CD4-positive, alpha-beta T cell treated with Interleukin-15 for 1 hour (primary cell): Measurements from ENCODE around the gene ATP13A3.
A peak's percentile ranks its signal among the peaks of the same experiment; 100 is the strongest.
"Not testable (repeated sequence)": the region's sequence is repeated elsewhere in the genome, so short reads cannot be mapped to it uniquely, and the experiment has no call there.

Experiments
- DNase-seq: peaks from one replicate; pipeline ENCODE4 v3.0.0-alpha.2; 2020

ATP13A3 gene

DNA sequence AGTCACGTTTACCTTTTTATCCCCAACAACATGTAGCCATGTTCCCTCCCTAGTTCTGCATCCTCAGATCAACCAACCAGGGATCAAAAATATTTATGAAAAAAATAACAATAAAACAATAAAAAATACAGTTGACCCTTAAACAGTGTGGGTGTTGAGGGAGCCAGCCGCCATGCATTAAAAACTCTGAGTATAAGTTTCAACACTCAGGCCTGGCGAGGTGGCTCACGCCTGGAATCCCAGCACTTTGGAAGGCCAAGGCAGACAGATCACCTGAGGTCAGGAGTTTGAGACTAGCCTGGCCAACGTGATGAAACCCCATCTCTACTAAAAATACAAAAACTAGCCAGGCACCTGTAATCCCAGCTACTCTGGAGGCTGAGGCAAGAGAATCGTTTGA is 12.7 kb upstream of the ATP13A3 start:
- DNase-seq: not testable (repeated sequence)

DNA sequence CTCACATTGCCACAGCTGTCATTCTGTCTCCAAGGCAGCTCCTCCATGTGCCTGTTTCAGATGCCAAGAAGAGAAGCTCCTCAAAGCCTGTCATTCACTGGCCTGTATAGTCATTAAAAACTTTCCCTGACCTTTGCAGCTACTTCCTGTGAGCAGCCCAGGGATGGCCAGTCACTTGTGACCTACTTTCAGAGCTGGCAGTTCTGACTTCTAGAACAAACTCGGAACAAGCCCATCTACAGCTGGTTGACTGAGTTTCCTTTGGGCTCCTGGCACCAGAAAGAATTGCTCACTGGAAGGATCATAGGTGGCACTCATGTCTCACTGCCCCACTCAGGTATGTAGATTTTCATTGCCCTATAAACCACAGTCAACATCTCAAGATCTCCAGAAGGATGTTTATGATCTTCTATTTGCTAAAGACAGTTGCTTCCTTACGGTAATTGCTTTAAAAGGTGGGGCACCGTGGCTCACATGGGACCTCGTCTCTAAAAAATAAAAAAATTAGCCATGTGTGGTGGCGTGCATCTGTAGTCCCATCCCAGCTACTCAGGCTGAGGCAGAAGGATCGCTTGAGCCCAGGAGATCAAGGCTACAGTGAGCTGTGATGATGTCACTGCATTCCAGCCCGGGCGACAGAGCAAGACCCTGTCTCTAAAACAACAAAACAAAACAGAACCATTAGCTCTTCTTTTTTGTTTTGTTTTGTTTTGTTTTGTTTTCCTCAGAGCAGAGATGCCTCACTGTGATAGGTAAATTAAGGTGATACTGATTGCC is 11.2 kb upstream of the ATP13A3 start:
- DNase-seq: no peak

DNA sequence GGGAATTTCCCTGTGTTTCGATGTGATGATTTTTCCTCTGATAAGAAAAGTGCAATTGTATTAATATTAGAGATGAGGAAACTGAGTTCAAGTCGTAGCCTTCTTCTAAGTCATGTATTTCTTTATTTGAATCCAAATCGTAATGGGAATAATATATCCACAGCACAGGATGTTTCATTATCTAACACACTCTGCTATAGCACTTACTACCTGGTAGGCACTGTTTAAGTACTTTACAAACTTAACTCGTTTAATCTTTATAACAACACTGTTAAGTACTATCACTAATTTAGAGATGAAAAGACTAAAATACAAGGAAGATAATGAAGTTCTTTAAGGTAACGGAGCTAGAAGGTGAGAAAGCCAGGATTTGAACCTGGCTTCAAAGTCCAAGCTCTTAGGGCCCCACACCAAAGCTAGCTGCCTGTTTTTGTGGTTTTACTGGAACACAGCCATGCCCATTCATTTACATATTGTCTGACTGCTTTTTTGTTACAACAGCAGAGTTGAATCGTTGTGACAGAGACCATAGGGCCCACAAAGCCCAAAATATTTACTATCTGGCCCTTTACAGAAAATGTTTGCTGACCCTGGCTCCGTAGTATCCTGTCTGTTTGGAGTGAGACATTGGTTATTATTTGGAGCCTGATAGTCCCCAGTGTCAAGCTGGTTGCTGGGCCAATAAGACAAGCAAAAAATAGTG is 9.6 kb upstream of the ATP13A3 start:
- DNase-seq: no peak

DNA sequence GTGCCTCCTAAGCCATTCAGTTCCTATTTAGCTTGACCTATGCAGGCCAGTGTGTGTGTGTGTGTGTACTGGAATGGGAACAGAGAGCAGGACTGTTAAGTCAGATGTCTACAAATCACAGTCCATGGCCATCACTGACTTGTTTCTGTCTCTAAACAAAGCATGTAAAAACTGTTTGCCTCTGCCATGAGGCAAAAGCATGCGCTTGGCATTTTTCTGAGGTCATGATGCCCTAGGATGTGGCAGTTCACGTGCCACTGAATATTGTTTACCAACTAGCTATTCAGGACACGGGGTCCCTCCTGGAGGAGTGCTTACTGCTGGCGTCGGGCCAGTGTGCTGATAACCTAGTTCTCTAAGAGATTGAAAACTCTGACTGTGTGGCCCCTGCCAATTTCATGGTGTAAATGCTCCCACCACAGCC is 8.2 kb upstream of the ATP13A3 start:
- DNase-seq: no peak

DNA sequence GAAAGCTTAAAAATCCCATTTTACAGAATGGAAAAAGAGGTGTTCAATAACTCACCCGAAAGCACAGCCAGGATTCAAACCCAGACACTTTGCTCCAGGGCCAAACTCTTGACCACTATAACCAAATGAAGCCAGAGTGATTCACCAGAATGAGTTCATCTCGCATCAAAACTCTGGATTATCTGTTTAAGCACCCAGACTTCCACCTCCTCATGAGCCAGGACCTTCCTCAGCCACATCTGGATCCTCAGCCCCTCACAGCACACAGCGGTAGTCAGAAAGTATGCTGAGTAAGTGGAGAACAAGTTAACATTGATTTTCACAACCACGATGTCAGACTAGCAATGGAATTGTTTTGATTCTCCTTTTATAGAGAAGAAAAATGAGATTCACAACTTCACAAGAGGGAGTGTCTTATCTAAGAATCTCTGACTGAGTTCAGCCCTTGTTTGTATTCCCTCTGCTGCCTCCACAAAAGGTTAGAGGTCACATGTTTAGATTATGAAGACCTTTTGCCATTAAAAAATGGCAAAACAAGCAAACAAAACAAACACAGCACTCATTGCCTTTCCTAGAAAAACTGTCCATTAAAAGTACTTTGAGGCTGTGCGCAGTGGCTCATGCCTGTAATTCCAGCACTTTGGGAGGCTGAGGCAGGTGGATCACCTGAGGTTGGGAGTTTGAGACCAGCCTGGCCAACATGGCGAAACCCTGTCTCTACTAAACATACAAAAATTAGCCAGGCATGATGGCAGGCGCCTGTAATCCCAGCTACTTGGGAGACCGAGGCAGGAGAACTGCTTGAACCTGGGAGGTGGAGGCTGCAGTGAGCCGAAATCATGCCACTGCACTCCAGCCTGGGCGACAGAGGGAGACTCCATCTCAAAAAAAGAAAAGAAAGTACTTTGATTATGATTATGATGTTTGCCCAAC is 7.5 kb upstream of the ATP13A3 start:
- not testable (repeated sequence) for DNase-seq

DNA sequence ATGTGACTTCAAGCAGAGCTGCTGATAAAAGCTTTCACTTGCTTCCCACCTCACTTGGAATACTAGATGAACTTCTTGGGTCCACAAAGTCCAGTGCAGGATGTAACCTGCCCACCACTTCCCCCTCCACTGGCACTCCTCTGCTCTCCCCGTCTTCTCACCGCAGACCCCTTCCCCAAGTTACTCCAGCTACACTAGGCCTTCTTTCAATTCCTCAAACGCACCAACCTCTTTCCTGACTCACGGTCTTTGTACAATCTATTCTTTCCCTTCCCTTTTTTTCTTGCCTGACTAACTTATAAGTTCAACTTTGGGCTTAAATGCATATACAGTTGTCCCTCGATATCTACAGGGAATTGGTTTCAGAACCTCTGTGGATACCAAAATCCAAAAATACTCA is 5.2 kb upstream of the ATP13A3 start:
- DNase-seq: peak; percentile 31

DNA sequence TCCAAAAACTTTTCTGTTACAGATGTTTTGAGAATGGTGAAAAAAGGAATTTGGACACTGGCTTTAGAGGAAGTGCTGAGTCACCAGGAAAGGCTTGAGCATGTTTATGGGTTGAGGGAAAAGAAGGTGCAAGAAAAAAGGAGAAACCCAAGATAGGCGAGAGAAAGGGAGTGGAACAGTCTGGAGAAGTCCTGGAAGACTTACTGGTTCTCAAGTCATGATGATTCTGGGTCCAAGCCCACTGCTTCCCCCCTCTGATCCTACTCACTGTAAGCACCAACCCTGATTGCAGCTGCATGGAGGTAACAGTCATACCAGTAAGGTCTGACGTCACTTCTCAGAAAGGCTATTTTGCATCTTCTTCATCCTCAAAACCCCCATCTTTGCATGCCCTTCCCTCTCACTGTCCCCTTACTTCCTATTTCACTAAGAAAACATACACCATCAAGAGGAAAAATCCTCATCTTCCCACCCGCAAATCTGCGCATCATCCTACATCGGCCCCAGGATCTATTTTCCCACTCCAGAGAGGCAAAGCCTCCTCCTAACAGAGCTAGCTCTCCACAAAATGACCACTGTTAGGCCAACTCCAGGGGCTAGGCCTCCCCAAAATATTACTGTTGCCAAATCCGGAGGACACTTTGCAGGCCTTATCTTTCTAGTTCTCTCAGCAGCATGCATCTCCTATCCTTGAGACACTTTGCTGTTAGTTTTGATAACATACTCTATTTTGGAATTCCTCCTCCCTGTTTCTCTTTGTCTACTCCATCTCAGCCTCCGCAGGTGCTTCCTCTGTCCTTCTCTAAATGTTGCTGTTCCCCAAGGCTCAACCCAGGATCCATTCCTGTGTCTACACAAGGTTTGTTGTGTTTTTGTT is 3.2 kb upstream of the ATP13A3 start:
- DNase-seq: peak; percentile 49

DNA sequence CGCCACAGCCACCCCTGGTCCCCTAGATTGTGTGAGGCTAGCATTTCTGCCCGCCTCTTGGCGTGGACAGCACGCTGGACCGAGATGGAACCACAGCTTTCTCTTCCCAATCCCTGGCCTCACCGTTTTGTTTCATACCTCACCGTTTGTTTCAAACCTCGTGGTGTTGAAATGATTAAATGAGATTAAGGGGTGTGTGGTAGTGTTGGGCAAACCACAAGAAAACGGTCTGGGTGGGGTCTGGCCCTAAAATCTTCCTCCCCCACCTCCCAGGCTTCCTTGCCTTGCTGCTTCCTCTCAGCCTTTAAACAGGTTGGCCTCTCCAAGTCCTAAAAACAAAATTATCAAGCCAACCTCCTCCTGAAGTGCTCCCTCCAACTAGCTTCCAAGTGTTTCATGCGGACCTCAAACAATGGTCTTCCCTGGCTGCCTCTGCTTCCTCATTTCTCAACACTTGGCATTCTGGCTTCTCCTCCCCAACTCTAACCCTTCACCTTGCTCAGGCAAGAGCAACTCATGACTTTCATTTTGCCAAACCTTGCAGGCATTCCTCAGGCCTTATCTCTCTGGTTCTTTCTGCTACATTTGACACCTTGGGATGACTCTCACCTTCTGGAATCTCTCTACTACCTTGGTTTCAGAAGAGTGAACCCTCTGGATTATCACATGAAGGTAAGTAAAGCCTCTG is 1.4 kb upstream of the ATP13A3 start:
- no peak for DNase-seq

DNA sequence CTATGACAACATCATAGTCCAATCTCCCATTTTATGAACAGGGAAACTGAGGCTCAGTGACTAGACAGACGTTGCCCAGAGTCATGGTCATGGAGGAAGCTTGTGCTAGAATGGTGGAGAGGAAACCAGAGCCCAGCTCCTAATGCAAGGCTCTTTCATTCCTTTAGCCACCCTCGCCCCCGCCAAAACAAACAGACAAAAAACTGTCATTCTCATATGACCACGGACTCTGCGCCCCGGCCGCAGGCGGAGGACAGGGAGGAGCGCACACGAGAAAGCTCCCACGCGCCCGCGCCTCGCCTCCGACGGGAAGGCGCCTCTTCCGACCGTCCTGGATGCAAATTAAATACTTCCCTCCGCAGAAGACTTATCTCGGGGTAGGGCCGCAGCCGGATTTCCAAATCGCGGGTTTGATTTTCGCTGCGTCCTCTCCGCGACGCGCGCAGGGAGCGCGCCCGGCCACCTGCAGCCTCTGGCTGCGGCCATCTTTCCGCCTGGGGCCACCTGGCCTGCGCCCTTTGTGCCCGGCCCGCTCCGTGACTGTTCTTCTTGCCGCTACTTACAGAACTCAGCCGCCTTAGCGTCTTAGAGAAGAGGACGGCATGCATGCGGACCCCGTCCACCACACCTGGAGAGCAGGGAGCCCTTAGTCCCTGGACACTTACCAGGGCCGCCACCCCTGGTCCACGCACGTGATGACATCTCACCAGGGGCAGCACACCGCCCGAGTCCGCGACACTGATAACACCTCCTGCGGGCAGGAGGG is 670 bp upstream of the ATP13A3 start:
- DNase-seq: peak; percentile 37

DNA sequence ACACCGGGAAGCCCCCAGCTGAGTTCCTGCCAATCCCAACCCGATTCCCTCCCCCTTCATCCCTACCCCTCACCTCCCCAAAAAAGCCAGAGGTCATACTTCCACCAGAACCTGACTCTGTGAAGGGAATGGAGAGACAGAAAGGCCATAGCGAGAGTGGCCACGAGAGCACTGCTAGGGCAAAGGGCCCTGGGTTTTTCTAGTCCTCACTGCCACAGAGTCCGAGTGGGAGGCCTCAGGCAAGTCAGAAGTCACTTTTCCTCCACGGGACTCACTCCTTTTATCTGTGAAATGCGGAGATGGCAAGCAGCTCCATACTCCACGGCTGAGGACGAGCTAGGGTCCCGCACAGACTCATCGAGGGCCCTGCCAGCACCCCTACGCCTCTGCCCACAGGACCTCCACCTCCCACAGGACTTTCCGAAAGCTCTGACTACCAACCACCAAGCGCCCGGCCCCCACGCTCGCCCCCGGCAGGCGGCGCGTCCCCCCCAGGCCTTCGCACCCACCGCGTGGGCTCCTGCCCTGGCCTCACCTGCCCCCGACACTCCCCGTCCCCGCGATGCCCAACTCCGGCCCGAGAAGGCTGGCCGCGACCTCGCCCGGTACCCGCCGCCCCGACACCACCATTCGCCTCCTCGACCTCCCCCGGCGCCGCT is 792 bp downstream of the ATP13A3 start:
- DNase-seq: peak; percentile 65

DNA sequence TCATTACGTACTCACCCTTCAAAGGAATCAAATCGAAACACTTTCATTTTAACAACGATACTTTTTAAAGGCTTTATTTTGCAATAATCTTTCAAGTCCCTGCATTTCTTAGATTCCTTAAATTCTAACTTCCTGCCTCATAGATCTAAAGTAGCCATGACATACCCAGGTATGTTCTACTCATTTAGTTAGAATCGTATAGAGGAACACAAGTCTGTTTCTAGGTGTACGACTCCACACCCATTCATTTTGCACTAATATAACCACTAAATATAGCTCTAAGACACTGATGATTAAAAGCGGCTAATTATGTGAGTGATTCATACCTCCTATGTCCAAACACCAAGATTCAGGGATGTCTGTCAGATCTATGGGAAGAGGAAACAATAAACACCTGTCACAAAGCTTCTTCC is 1.3 kb downstream of the ATP13A3 start:
- no peak for DNase-seq

DNA sequence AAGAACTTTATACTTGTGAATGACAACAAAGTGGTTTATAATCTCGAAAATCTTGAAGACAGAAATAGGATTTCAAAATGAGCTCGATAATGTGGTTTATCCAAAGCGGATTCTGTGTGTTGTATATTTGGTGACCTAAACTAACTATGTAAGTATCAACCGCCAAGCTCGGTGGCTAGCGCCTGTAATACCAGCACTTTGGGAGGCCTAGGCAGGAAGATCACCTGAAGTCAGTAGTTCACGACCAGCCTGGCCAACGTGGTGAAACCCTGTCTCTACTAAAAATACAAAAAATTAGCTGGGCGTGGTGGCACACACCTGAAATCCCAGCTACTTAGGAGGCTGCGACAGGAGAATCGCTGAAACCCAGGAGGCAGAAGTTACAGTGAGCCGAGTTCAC is 2.2 kb downstream of the ATP13A3 start:
- DNase-seq: no peak

DNA sequence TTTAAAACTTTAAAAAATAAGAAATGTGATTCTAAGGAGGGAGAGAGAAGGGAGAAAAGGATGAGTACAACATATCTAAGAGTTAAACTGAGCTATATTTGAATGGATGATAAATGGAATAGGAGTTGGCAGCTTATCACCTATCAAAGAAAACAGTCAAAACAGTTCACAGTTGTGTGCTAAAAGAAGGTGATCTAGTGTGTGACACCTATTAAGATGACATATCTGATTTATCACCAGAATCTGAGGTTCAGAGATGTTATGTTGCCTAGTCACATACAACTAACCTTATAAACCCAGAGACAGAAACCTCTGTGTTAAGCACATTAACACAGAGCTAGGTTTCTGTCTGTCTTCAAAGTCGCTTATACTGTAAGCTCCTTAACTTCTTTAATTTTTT is 3.0 kb downstream of the ATP13A3 start:
- DNase-seq: no peak

DNA sequence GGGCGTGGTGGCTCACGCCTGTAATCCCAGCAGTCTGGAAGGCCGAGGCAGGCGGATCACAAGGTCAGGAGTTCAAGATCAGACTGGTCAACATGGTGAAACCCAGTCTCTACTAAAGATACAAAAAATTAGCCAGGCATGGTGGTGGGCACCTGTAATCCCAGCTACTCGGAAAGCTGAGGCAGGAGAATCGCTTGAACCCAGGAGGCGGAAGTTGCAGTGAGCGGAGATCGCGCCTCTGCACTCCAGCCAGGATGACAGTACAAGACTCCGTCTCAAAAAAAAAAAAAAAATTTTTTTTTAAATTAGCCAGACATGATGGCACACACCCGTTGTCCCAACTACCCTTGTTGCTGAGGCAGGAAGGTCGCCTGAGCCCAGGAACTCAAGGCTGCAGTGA is 4.0 kb downstream of the ATP13A3 start:
- not testable (repeated sequence) for DNase-seq

DNA sequence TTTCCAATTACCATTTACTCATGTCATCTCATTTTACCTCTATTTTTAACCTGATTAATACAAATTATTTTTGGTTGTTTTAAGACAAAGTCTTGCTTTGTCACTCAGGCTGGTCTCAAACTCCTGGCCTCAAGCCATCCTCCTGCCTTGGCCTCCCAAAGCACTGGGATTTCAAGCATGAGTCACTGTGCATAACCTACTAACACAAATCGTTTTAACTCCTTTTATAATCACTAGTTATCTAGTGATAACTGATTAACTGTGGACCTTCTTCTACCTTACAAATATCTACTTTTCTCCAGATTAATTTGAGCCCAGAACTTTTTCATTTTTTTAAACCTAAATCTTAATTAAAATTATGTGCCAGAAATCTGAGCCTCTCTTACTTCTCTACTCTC is 4.6 kb downstream of the ATP13A3 start:
- no peak for DNase-seq

DNA sequence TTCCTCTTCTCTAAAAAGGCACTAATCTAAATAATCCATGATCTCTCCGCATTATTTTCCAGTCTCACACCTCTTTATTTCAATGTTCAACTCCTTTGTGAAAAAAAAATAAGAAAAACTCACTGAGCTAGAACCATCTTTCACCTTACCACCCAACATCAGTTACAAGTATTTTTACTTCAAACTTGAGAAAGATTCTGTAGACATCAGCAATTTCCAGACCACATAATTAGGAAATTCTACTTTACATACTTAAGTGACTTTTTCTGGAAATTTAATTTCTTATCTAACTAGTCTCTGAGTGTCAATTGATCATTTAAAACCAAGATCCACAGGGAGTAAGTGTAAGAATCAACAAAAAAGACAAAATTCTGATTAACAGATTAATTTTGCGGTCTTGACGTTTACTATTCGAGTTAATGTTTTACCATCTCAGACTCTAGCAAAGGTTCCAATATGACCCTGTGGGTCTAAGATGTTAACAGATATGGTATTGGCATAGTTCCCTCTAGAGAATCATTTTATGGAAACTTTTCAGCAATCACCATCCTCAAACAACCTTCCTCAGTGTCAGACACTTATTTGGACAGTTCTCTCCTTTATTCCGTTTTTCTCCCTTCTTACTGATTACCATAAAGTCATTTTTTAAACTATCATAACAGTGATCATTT is 5.1 kb downstream of the ATP13A3 start:
- DNase-seq: no peak

DNA sequence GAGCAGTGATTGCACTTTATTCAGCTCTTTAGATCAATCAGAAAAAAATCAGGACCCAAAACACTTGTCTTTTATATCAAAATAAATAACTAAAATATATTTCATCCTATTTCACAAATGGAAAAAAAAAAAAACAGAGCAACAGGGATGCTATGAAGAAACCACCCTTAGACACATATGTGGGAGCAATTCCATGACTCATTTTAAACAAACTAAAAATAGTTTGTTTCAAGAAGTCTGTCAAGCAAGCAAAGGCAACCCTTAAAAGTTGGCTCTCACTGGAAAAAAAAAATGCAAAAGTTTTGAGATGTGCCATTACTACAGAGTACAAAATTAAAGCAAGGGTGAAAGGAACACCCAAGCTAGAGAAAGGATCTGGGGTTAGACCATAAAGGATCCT is 5.7 kb downstream of the ATP13A3 start:
- no peak for DNase-seq

DNA sequence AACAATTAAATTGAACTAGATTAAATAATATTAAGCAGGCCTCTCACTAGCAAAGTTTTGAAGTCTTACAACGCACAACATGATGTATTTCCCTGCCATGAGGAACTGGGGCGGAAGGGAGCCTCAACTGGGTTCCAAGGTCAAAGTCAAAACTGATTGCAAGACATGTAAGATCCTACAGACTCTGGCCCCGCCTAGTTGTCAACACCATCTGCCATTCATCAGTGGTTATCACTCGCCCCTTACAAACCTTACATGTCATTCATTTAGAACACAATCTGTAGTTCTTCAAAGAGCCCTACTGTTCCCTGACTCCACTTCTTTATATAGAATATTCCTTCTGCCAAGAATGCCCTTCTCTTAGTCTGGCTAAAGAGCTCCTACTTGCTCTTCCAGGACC is 10.0 kb downstream of the ATP13A3 start:
- no peak for DNase-seq

DNA sequence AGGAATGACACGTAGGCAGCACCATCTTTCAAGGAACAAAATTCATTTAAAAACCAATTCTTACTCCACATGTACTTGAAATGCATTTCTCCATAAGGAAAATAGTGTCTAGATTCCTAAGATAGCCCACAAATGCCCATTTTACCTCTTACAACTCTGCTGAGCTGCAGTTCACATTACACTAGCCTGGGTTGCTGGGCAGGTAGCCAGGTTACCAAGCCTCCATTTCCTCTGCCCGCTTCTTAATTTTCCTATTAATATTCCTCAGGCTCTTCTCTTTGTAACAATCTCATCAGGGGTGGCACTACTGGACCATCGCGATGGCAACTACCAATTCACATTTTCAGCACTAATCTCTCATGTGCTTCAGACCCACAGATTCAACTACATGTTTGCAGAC is 10.8 kb downstream of the ATP13A3 start:
- no peak for DNase-seq
